DMS153 treated with DMSO at 0.1 percent for 48 hours (cell line): ENCODE results near the gene XRCC5.
"Not testable (repeated sequence)": the region's sequence is repeated elsewhere in the genome, so short reads cannot be mapped to it uniquely, and the experiment has no call there.

Experiments
- DNase-seq: peaks from one replicate; lab custom pipeline; 2025; ENCODE audit not compliant: unreplicated experiment; lab: John Stamatoyannopoulos, UW

The XRCC5 gene

GRCh38 chr2:216192931-216193330 lies 83.8 kb downstream of the XRCC5 start:
- no peak for DNase-seq

GRCh38 chr2:216194013-216194412 lies 84.9 kb downstream of the XRCC5 start:
- DNase-seq, result no peak

GRCh38 chr2:216194561-216194960 lies 85.4 kb downstream of the XRCC5 start:
- DNase-seq, result no peak

- DNase-seq, result no peak
Measured at GRCh38 chr2:216195565-216196029, 86.4 kb downstream of the XRCC5 start.

- DNase-seq, result no peak
Measured at GRCh38 chr2:216201692-216202306, 92.7 kb downstream of the XRCC5 start.

GRCh38 chr2:216202626-216203250 lies 93.6 kb downstream of the XRCC5 start:
- no peak for DNase-seq

- DNase-seq, result no peak
Measured at GRCh38 chr2:216205486-216205885, 96.3 kb downstream of the XRCC5 start.

GRCh38 chr2:216206041-216206703 lies 97.0 kb downstream of the XRCC5 start:
- DNase-seq, result no peak

- no peak for DNase-seq
Measured at GRCh38 chr2:216206821-216207220, 97.7 kb downstream of the XRCC5 start.

- not testable (repeated sequence) for DNase-seq
Measured at GRCh38 chr2:216208661-216209060, 99.5 kb downstream of the XRCC5 start.

GRCh38 chr2:216210701-216211540 lies 101.8 kb downstream of the XRCC5 start:
- no peak for DNase-seq

- no peak for DNase-seq
Measured at GRCh38 chr2:216211614-216212145, 102.5 kb downstream of the XRCC5 start.

- DNase-seq, result no peak
Measured at GRCh38 chr2:216214768-216215167, 105.6 kb downstream of the XRCC5 start.

- no peak for DNase-seq
Measured at GRCh38 chr2:216215658-216216390, 106.7 kb downstream of the XRCC5 start.

- DNase-seq, result no peak
Measured at GRCh38 chr2:216216951-216217903, 108.1 kb downstream of the XRCC5 start.

- no peak for DNase-seq
Measured at GRCh38 chr2:216217904-216218260, 108.7 kb downstream of the XRCC5 start.

- DNase-seq, result no peak
Measured at GRCh38 chr2:216219861-216220260, 110.7 kb downstream of the XRCC5 start.

GRCh38 chr2:216220976-216221375 lies 111.8 kb downstream of the XRCC5 start:
- no peak for DNase-seq

- no peak for DNase-seq
Measured at GRCh38 chr2:216221811-216222210, 112.7 kb downstream of the XRCC5 start.
